Glomerular endothelial cell (primary cell): ENCODE results near the gene ACSF2. TPM values are rescaled to one million over a fixed set of nuclear protein-coding genes. Genes with fewer than 3 reads are reported as not detected.

Experiments
- DNase-seq: peaks from one replicate; pipeline ENCODE4 v3.0.0-alpha.2; 2011; ENCODE audit warnings: low read depth, low spot score; ENCODE audit errors: extremely low read depth
- total RNA-seq: library from RNA; depleted of rRNA; stranded (reverse); fragments of >200 nt; gene quantifications from 2 replicates; pipeline ENCODE4 v1.2.3, GENCODE V29; 2015

Gene ACSF2
- total RNA-seq, 1 donor from 2014 or later = 37.2 TPM

GRCh38 chr17:50439008-50439407 is 13.0 kb downstream of the ACSF2 start:
- no peak for DNase-seq

- no peak for DNase-seq
Observed at GRCh38 chr17:50440172-50440837, 14.3 kb downstream of the ACSF2 start.

- DNase-seq = no peak
Observed at GRCh38 chr17:50440838-50441829, 15.1 kb downstream of the ACSF2 start.

- no peak for DNase-seq
Observed at GRCh38 chr17:50443505-50443974, 17.5 kb downstream of the ACSF2 start.

- no peak for DNase-seq
Observed at GRCh38 chr17:50444841-50445715, 19.1 kb downstream of the ACSF2 start.

- DNase-seq = no peak
Observed at GRCh38 chr17:50445730-50446325, 19.8 kb downstream of the ACSF2 start.

- DNase-seq = no peak
Observed at GRCh38 chr17:50447870-50448595, 22.0 kb downstream of the ACSF2 start.

- no peak for DNase-seq
Observed at GRCh38 chr17:50448643-50449042, 22.6 kb downstream of the ACSF2 start.

- no peak for DNase-seq
Observed at GRCh38 chr17:50451943-50452629, 26.1 kb downstream of the ACSF2 start.

- DNase-seq = no peak
Observed at GRCh38 chr17:50452630-50453300, 26.7 kb downstream of the ACSF2 start.

- no peak for DNase-seq
Observed at GRCh38 chr17:50453901-50454300, 27.9 kb downstream of the ACSF2 start.

GRCh38 chr17:50457621-50458020 is 31.6 kb downstream of the ACSF2 start:
- no peak for DNase-seq

- no peak for DNase-seq
Observed at GRCh38 chr17:50458270-50458669, 32.3 kb downstream of the ACSF2 start.

- no peak for DNase-seq
Observed at GRCh38 chr17:50458701-50459676, 33.0 kb downstream of the ACSF2 start.

- no peak for DNase-seq
Observed at GRCh38 chr17:50459756-50460155, 33.7 kb downstream of the ACSF2 start.

- DNase-seq = no peak
Observed at GRCh38 chr17:50460831-50461526, 35.0 kb downstream of the ACSF2 start.
